22Rv1 (cell line): ENCODE measurements around the gene MCF2L.

Experiments used
- H3K27ac ChIP-seq: fragments of 450-650 bp; 2 replicates; pipeline ENCODE4 v1.5.1; 2017
- ZFX ChIP-seq: fragments of 450-650 bp; IDR thresholded peaks from 2 replicates; pipeline ENCODE4 v1.6.1; 2017; ENCODE audit warnings: antibody characterized with exemption, borderline replicate concordance
- TF ChIP-seq, protein P1 (sequence below): fragments of 450-650 bp; IDR thresholded peaks from 2 replicates; pipeline ENCODE4 v1.5.1; 2017; ENCODE audit warnings: mild to moderate bottlenecking

MCF2L gene

GRCh38 chr13:113049521-113049941 is 80.5 kb downstream of the MCF2L start:
- TF ChIP-seq, protein P1, sequence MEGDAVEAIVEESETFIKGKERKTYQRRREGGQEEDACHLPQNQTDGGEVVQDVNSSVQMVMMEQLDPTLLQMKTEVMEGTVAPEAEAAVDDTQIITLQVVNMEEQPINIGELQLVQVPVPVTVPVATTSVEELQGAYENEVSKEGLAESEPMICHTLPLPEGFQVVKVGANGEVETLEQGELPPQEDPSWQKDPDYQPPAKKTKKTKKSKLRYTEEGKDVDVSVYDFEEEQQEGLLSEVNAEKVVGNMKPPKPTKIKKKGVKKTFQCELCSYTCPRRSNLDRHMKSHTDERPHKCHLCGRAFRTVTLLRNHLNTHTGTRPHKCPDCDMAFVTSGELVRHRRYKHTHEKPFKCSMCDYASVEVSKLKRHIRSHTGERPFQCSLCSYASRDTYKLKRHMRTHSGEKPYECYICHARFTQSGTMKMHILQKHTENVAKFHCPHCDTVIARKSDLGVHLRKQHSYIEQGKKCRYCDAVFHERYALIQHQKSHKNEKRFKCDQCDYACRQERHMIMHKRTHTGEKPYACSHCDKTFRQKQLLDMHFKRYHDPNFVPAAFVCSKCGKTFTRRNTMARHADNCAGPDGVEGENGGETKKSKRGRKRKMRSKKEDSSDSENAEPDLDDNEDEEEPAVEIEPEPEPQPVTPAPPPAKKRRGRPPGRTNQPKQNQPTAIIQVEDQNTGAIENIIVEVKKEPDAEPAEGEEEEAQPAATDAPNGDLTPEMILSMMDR: no peak
- no peak for TF ChIP-seq ZFX
- H3K27ac ChIP-seq: no peak overlapping the region

GRCh38 chr13:113049981-113050380 is 81.0 kb downstream of the MCF2L start:
- TF ChIP-seq ZFX: no peak
- H3K27ac ChIP-seq: no peak overlapping the region

DNA sequence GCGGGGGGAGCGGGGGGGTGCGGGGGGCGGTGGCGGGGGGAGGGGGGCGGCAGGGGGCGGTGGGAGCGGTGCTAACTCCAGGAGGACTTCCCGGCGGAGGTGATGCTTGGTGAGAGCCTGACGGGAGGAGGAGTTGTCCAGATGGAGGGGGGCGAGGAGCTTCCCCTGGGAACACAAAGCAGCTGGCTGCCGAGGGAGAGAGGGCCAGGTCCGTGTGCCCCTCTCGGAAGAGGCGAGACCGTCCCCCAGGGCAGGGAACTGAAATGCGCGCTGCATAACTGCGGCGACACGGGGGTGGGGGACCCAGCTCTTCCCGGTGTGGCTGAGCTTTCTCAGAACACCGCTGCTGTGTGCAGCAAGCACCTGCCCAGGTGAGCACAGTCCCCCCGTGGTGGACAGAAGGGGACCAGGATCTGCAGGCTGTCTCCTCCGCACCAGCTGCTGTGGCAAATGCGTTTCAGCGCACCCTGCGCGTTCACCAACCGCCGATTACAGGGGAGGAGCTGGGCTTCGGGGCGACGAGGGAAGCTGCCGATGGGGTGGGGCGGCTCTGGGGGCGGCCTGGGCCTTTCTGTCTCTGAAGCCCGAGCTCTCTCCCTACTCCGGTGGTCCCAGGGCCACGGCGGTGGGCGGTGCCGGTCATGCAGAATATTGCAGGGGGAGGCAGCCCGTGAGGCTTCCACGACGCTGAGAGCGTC is 81.9 kb downstream of the MCF2L start:
- TF ChIP-seq, protein P1: no peak
- no peak for TF ChIP-seq ZFX
- H3K27ac ChIP-seq: no peak overlapping the region

- TF ChIP-seq ZFX: no peak
- TF ChIP-seq, protein P1: no peak
- H3K27ac ChIP-seq: no peak overlapping the region
Measured at GRCh38 chr13:113051641-113052040, 82.6 kb downstream of the MCF2L start.

DNA sequence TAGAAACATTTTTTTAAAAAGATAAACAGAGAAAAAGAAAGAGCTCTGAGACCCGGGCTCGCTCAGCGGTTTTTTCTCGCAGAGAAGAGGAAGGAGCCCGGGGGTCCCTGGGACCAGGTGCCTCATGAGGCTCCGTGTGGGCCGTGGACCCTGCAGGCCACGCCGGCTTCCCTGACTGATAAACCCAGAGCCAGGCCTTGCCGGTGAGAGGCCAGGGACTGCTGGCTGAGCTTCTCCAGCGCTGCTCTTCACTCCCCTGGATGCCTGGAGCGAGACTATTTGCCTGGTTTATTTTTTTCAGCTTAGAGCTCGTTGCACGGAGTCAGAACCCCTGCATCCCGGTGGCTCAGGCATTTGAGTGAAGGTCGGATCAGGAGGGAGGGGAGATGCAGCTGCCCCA is 83.2 kb downstream of the MCF2L start:
- H3K27ac ChIP-seq: no peak overlapping the region
- TF ChIP-seq ZFX: no peak
- TF ChIP-seq, protein P1: no peak

DNA sequence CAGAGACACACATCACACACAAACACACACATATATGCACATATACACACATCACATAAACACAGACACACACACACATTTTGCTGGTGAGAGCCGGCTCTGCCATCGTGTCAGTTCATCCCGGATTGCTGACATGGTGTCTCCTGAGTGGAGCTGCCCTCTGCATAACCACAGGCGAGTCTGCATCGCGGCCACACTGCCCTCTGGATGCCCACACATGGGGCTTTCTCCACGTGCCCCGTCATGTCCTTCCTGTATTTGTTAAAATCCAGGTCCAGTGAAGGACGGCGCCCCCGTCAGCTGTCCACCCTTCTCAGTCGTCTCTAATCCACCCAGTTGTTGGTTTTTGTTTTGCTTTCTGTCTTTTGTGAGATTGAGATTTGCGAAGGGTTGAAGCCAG is 84.0 kb downstream of the MCF2L start:
- H3K27ac ChIP-seq: no peak overlapping the region
- TF ChIP-seq, protein P1: no peak
- no peak for TF ChIP-seq ZFX

DNA sequence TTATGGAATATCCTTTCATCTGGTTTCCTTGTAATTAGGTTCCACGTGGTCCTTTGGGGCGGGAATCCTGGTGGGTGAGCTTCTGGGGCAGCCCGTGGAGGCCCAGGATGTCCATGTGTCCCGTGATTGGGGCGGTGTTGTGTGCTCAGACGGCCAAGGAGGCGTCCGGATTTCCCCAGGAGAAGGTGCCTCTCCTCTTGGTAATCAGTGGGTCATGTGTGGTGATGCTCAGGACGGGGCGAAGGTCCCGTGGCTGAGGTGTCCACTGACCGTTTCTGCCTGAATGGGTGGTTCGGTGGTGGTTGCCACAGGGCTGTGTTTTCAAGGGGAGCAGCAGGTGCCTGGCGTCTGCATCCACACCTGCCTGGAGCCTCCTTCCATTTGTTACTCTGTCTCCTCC is 84.4 kb downstream of the MCF2L start:
- no peak overlapping the region for H3K27ac ChIP-seq
- TF ChIP-seq, protein P1: no peak
- no peak for TF ChIP-seq ZFX
